ENCODE results near the gene PIGA.
"Not testable (repeated sequence)": the region's sequence is repeated elsewhere in the genome, so short reads cannot be mapped to it uniquely, and the experiment has no call there.

Gene PIGA

DNA sequence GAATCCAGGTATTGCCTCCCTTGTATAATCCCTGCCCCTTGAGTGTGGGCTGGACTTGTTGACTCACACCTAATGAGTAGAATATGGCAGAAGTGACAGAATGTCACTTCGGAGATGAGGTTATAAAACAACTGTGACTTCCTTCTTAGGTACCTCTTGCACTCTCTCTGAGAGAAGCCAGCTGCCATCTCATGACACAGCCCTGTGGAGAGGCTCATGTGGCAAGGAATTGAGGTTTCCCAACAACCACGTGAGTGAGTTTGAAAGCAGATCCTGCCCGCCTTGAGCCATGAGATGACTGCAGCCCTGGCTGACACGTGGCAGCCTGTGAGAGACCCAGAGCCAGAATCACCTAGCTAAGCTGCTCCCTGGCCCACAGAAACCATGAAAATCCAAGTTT lies 33.4 kb downstream of the PIGA start:
- H3K27ac Mint-ChIP-seq = no peak overlapping the region
- H3K4me3 Mint-ChIP-seq = no peak overlapping the region
- no peaks in the 10 kb centered on the region for H3K36me3 Mint-ChIP-seq (ENCODE audit: low read depth)
- H3K27me3 Mint-ChIP-seq (ENCODE audit: low read depth) = no peaks in the 10 kb centered on the region
- H3K4me1 Mint-ChIP-seq (ENCODE audit: low read depth) = peaks cover 13% of the 10 kb centered on the region
- no peaks in the 10 kb centered on the region for H3K9me3 Mint-ChIP-seq

GRCh38 chrX:15299941-15300851 lies 35.1 kb downstream of the PIGA start:
- Mint-ChIP-seq H3K27ac (no peak overlapping the region), H3K36me3 (ENCODE audit: low read depth) (no peaks in the 10 kb centered on the region), H3K9me3 (no peaks in the 10 kb centered on the region), H3K4me3 (no peak overlapping the region), H3K4me1 (ENCODE audit: low read depth) (peaks cover 13% of the 10 kb centered on the region), H3K27me3 (ENCODE audit: low read depth) (no peaks in the 10 kb centered on the region)

GRCh38 chrX:15298780-15299179 lies 36.5 kb downstream of the PIGA start:
- Mint-ChIP-seq H3K27me3 (ENCODE audit: low read depth) (no peaks in the 10 kb centered on the region), H3K36me3 (ENCODE audit: low read depth) (no peaks in the 10 kb centered on the region), H3K27ac (no peak overlapping the region), H3K9me3 (no peaks in the 10 kb centered on the region), H3K4me3 (no peak overlapping the region), H3K4me1 (ENCODE audit: low read depth) (peaks cover 13% of the 10 kb centered on the region)

- Mint-ChIP-seq H3K4me3 (no peak overlapping the region), H3K27ac (no peak overlapping the region), H3K9me3 (no peaks in the 10 kb centered on the region), H3K4me1 (ENCODE audit: low read depth) (peaks cover 13% of the 10 kb centered on the region), H3K27me3 (ENCODE audit: low read depth) (no peaks in the 10 kb centered on the region), H3K36me3 (ENCODE audit: low read depth) (no peaks in the 10 kb centered on the region)
Measured at GRCh38 chrX:15298201-15298600, 37.1 kb downstream of the PIGA start.

GRCh38 chrX:15293451-15293850 lies 41.9 kb downstream of the PIGA start:
- H3K36me3 Mint-ChIP-seq (ENCODE audit: low read depth) = no peaks in the 10 kb centered on the region
- no peak overlapping the region for H3K4me3 Mint-ChIP-seq
- no peak overlapping the region for H3K27ac Mint-ChIP-seq

DNA sequence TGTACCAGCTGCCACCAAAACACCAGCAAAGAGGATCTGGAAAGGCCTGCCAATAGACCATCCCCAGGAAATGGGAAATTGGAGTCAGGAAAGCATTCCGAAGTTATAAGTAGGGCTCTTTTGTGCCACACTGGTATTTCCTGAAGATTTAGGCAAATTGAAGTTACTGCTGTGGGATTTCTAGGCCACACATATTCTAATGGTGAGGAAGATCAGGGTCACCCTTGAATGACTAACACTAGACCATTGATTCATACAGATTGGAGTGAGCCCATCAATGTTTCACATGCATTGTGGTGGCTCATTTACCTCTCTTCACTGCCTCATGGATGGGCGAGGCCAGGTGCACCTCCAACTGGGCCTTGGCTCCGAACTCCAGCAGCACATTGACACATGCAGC lies 42.5 kb downstream of the PIGA start:
- Mint-ChIP-seq H3K4me3 (no peak overlapping the region), H3K36me3 (ENCODE audit: low read depth) (no peaks in the 10 kb centered on the region), H3K27me3 (ENCODE audit: low read depth) (no peaks in the 10 kb centered on the region), H3K9me3 (no peaks in the 10 kb centered on the region), H3K27ac (no peak overlapping the region), H3K4me1 (ENCODE audit: low read depth) (peaks cover 3% of the 10 kb centered on the region)

More at GRCh38 chrX:15293451-15293850, 41.9 kb downstream of the PIGA start:
- no peaks in the 10 kb centered on the region for H3K9me3 Mint-ChIP-seq
- H3K27me3 Mint-ChIP-seq (ENCODE audit: low read depth) = no peaks in the 10 kb centered on the region
- H3K4me1 Mint-ChIP-seq (ENCODE audit: low read depth) = peaks cover 5% of the 10 kb centered on the region

GRCh38 chrX:15277604-15278003 lies 57.7 kb downstream of the PIGA start:
- Mint-ChIP-seq H3K36me3 (ENCODE audit: low read depth) (no peaks in the 10 kb centered on the region), H3K27ac (no peak overlapping the region), H3K27me3 (ENCODE audit: low read depth) (peaks cover 3% of the 10 kb centered on the region), H3K9me3 (no peaks in the 10 kb centered on the region), H3K4me1 (ENCODE audit: low read depth) (no peaks in the 10 kb centered on the region), H3K4me3 (no peak overlapping the region)

DNA sequence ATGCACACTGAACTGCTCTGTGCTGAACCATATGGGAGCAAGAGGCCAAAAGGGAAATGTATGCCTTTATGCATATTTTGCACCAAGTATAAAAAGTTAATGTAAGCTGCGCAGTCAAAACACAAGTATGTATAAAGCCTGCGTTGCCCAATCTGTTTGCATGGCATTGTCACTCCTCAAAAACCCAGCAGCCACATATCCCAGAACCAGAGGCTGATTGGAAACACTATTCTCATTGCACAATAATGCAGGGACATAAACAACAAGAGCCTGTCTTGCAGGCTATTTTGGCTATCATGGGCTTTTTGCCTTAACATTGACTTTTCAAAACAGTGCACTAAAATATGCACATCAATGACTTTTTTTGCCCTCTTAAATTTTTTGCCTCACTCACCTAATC lies 60.4 kb downstream of the PIGA start:
- Mint-ChIP-seq H3K27ac (no peak overlapping the region), H3K36me3 (ENCODE audit: low read depth) (no peaks in the 10 kb centered on the region), H3K4me3 (no peak overlapping the region), H3K27me3 (ENCODE audit: low read depth) (peaks cover 3% of the 10 kb centered on the region), H3K4me1 (ENCODE audit: low read depth) (peaks cover 1% of the 10 kb centered on the region), H3K9me3 (no peaks in the 10 kb centered on the region)

DNA sequence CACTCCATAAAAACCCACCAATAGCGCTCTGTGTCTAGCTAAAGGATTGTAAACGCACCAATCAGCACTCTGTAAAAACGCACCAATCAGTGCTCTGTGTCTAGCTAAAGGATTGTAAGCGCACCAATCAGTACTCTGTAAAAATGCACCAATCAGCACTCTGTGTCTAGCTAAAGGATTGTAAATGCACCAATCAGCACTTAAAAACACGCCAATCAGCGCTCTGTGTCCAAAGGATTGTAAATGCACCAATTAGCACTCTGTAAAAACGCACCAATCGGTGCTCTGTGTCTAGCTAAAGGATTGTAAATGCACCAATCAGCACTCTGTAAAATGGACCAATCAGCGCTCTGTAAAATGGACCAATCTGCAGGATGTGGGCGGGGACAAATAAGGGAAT lies 62.0 kb downstream of the PIGA start:
- H3K9me3 Mint-ChIP-seq; H3K27me3 Mint-ChIP-seq (ENCODE audit: low read depth); H3K4me1 Mint-ChIP-seq (ENCODE audit: low read depth); H3K27ac Mint-ChIP-seq; H3K36me3 Mint-ChIP-seq (ENCODE audit: low read depth); H3K4me3 Mint-ChIP-seq: not testable (repeated sequence)

DNA sequence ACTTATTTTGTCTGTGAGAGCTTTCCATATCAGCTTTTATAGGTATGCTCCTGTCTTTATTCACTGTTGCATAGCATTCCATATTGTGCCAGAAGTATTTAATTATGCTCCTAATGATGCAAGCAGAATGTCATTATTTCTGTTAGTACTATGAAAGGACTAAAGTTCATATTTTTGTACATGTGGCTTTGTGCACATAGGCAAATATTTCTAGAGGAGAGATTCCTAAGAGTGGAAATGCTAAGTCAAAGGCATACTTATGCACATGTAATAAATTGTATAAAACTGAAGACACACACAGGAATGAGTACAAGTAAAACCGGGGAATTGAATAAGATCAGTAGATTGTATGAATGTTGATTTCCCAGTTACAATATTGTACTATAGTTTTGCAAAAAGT lies 63.6 kb downstream of the PIGA start:
- Mint-ChIP-seq H3K9me3 (no peaks in the 10 kb centered on the region), H3K27ac (no peak overlapping the region), H3K4me3 (no peak overlapping the region), H3K4me1 (ENCODE audit: low read depth) (peaks cover 5% of the 10 kb centered on the region), H3K36me3 (ENCODE audit: low read depth) (no peaks in the 10 kb centered on the region), H3K27me3 (ENCODE audit: low read depth) (peaks cover 3% of the 10 kb centered on the region)

GRCh38 chrX:15269618-15270521 lies 65.5 kb downstream of the PIGA start, which contains the start of gene ASB9:
Gene ASB9 (minus strand): TSS chrX:15270083. CDS start chrX:15269874, 209 bp downstream.
- no peak within 1 kb of the TSS for H3K27ac Mint-ChIP-seq
- no peaks in the 10 kb centered on the region for H3K27me3 Mint-ChIP-seq (ENCODE audit: low read depth)
- H3K36me3 Mint-ChIP-seq (ENCODE audit: low read depth) = no peaks in the 10 kb centered on the region
- peaks cover 5% of the 10 kb centered on the region for H3K4me1 Mint-ChIP-seq (ENCODE audit: low read depth)
- peak within 1 kb of the TSS; percentile 59 for H3K4me3 Mint-ChIP-seq
- H3K9me3 Mint-ChIP-seq = no peaks in the 10 kb centered on the region
